ENCODE data around the gene MARK3. TPM values are rescaled to one million over a fixed set of nuclear protein-coding genes. Genes with fewer than 3 reads are reported as not detected.
"Not testable (repeated sequence)": the region's sequence is repeated elsewhere in the genome, so short reads cannot be mapped to it uniquely, and the experiment has no call there.

MARK3 gene
- total RNA-seq, 1 experiment from 2014 or later = 72.5 TPM

DNA sequence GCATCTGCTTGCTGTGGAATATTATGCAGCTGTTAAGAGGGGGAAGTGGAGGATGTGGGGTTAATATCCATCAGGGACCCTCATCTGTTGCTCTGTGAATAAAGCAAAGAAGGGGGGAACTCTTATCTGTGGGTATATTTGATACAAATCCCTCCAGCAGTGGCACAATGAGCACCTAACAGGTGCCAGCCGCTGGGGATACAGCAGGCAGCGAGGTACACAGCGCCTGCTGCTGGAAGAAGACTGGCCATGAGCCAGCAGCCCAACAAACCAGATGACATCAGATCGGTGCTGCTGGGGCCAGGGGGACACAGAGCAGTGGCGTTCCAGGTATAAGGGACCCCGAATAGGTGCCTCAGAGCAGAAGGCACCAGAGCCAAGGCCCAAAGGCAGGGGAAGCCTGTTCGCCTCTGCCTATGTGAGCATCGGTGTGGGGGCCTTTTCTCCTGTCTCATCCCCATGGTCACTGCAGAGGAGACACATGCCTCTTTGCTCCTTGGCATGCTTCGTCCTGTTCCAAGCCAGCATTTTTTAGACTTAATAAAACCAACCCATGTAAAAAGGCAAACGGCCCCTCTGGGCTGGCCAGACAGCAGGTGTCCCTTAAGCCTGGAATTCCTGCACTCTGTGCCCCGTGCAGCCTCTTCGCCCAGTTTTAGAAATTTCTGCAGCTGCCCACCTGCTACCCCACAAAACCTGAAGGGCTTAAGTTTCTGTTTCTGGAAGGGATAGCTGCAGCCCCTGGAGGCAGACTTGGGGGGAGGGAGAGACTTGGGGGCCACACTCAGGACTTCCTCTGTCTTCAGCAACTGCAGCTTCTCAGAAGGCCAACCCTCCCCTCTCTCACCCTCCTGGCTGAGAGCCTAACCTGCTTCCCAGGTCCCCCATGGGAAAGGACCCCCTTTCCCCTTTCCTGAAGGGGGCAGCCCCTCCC is 139.1 kb downstream of the MARK3 start:
- Histone ChIP-seq H3K9ac (ENCODE audit: low read length) (no peak overlapping the region), H3K79me2 (ENCODE audit: insufficient read depth, low read length) (peaks cover 19% of the 10 kb centered on the region), H4K20me1 (ENCODE audit: insufficient read depth) (no peaks in the 10 kb centered on the region; the same call in 1 of the 2 replicates), H2AFZ (ENCODE audit: low read depth, low read length, poor library complexity, severe bottlenecking) (no peak overlapping the region), H3K27ac (ENCODE audit: low read depth, low read length) (no peak overlapping the region), H3K4me2 (ENCODE audit: low read length) (no peak overlapping the region), H3K9me2 (ENCODE audit: insufficient read depth) (no peaks in the 10 kb centered on the region), H3K4me3 (replicated peaks in 1 of 2; ENCODE audit: low read depth in 1 of 2, low read length in 2 of 2) (no peak overlapping the region), H3K36me3 (ENCODE audit: control insufficient read depth in 1 of 2, insufficient read depth in 2 of 2, low read length in 2 of 2) (peaks cover 0 to 9% of the 10 kb centered on the region in 2 experiments; a peak in 1 of 4 replicates), H3K27me3 (ENCODE audit: insufficient read depth, low read length) (no peaks in the 10 kb centered on the region), H3K9me3 (ENCODE audit: control insufficient read depth in 1 of 2, insufficient read depth in 1 of 2, low read depth in 1 of 2, low read length in 2 of 2) (no peaks in the 10 kb centered on the region), H3K4me1 (ENCODE audit: control insufficient read depth in 1 of 2, insufficient read depth in 2 of 2, low read length in 2 of 2) (peaks cover 15 to 46% of the 10 kb centered on the region in 2 experiments; a peak in 3 of 4 replicates)
- intact Hi-C loops (cut with micrococcal nuclease) = no loop called here
- CTCF ChIA-PET = no interaction called here
- TF ChIP-seq EZH2phosphoT487 (IDR thresholded peaks at IDR 0.05; ENCODE audit: borderline replicate concordance) (no peak), RAD21 (IDR thresholded peaks at IDR 0.05; ENCODE audit: low read depth) (no peak), EGR1 (IDR thresholded peaks at IDR 0.05; ENCODE audit: low read depth) (no peak)
- TF ChIP-seq, protein P1, sequence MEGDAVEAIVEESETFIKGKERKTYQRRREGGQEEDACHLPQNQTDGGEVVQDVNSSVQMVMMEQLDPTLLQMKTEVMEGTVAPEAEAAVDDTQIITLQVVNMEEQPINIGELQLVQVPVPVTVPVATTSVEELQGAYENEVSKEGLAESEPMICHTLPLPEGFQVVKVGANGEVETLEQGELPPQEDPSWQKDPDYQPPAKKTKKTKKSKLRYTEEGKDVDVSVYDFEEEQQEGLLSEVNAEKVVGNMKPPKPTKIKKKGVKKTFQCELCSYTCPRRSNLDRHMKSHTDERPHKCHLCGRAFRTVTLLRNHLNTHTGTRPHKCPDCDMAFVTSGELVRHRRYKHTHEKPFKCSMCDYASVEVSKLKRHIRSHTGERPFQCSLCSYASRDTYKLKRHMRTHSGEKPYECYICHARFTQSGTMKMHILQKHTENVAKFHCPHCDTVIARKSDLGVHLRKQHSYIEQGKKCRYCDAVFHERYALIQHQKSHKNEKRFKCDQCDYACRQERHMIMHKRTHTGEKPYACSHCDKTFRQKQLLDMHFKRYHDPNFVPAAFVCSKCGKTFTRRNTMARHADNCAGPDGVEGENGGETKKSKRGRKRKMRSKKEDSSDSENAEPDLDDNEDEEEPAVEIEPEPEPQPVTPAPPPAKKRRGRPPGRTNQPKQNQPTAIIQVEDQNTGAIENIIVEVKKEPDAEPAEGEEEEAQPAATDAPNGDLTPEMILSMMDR (IDR thresholded peaks at IDR 0.05 in 2 of 3, conservative IDR thresholded peaks at IDR 0.05 in 1 of 3; ENCODE audit: borderline replicate concordance in 1 of 3, insufficient read depth in 1 of 3, low read depth in 2 of 3, low read length in 2 of 3) = peak in 2 of 3 experiments; percentile 9 to 20; a peak in 2 of 6 replicates
- no TSS peak for BruUV-seq (replicated peaks)
- RAD21 ChIA-PET (ENCODE audit: low non-redundant PET in 1 of 2, low total read pairs in 2 of 2, uncharacterized antibody in 2 of 2, unreplicated experiment in 2 of 2) = no interaction called here
- POLR2A ChIA-PET = no interaction called here
- ATAC-seq (no peak), DNase-seq (ENCODE audit: low read depth, low spot score) (no peak)

GRCh38 chr14:103525430-103526246 is 140.4 kb downstream of the MARK3 start:
- intact Hi-C loops (cut with micrococcal nuclease); H3K9ac ChIP-seq (ENCODE audit: low read length); ATAC-seq: not testable (repeated sequence)

More at GRCh38 chr14:103525430-103526246, 140.4 kb downstream of the MARK3 start:
- peaks cover 25% of the 10 kb centered on the region for H3K79me2 ChIP-seq (ENCODE audit: insufficient read depth, low read length)
- POLR2A ChIA-PET; H3K36me3 ChIP-seq (ENCODE audit: control insufficient read depth in 1 of 2, insufficient read depth in 2 of 2, low read length in 2 of 2); H3K4me2 ChIP-seq (ENCODE audit: low read length); H3K27me3 ChIP-seq (ENCODE audit: insufficient read depth, low read length); H4K20me1 ChIP-seq (ENCODE audit: insufficient read depth); DNase-seq (ENCODE audit: low read depth, low spot score); RAD21 ChIA-PET (ENCODE audit: low non-redundant PET in 1 of 2, low total read pairs in 2 of 2, uncharacterized antibody in 2 of 2, unreplicated experiment in 2 of 2); H3K4me3 ChIP-seq (replicated peaks in 1 of 2; ENCODE audit: low read depth in 1 of 2, low read length in 2 of 2); H3K9me2 ChIP-seq (ENCODE audit: insufficient read depth); H2AFZ ChIP-seq (ENCODE audit: low read depth, low read length, poor library complexity, severe bottlenecking); H3K27ac ChIP-seq (ENCODE audit: low read depth, low read length); H3K9me3 ChIP-seq (ENCODE audit: control insufficient read depth in 1 of 2, insufficient read depth in 1 of 2, low read depth in 1 of 2, low read length in 2 of 2); CTCF ChIA-PET; BruUV-seq (replicated peaks): not testable (repeated sequence)
- H3K4me1 ChIP-seq (ENCODE audit: control insufficient read depth in 1 of 2, insufficient read depth in 2 of 2, low read length in 2 of 2) = peaks cover 17 to 43% of the 10 kb centered on the region in 2 experiments; a peak in 3 of 4 replicates
